Stomach (tissue), 9 donors: Measurements from ENCODE around the gene EPHA6. TPM values are rescaled to one million over a fixed set of nuclear protein-coding genes. Genes with fewer than 3 reads are reported as not detected.
"Not testable (repeated sequence)": the region's sequence is repeated elsewhere in the genome, so short reads cannot be mapped to it uniquely, and the experiment has no call there.

Experiments used
- DNase-seq, 2 donors: peaks; one replicate each; pipeline versions ENCODE4 v3.0.0 to v3.0.0-alpha.2; 2013 to 2019
- H3K27ac ChIP-seq, 5 donors: fragments of 200-600 bp in 4 of 5; sonication (generic) in 4 of 5; one replicate each; pipeline ENCODE4 v1.5.1; 2013 to 2019; ENCODE audit warnings: mild to moderate bottlenecking in 1 of 5, moderate library complexity in 1 of 5
- H3K27me3 ChIP-seq, 3 donors: fragments of 200-600 bp; sonication (generic); one replicate each; pipeline ENCODE4 v1.5.1; 2017 to 2019; ENCODE audit warnings: mixed run types in 1 of 3
- H3K36me3 ChIP-seq, 4 donors: fragments of 200-600 bp; sonication (generic); 1 replicate in 3 of 4; 2 replicates in 1 of 4; pipeline ENCODE4 v1.5.1; 2016 to 2019
- H3K4me1 ChIP-seq, 4 donors: fragments of 200-600 bp; sonication (generic); one replicate each; pipeline ENCODE4 v1.5.1; 2016 to 2019
- H3K4me3 ChIP-seq, 4 donors: fragments of 200-600 bp; sonication (generic) in 3 of 4; one replicate each; pipeline ENCODE4 v1.5.1; 2016 to 2019; ENCODE audit warnings: mild to moderate bottlenecking in 1 of 4
- H3K9me3 ChIP-seq, 4 donors: fragments of 200-600 bp; sonication (generic); one replicate each; pipeline ENCODE4 v1.5.1; 2016 to 2019
- EP300 ChIP-seq: sonication (generic); formaldehyde crosslinking; IDR thresholded peaks from one replicate; pipeline ENCODE4 v1.6.1; 2017; ENCODE audit warnings: antibody characterized with exemption
- POLR2A ChIP-seq, 4 donors: fragments of 450-650 bp; IDR thresholded peaks; one replicate each; pipeline ENCODE4 v1.6.1; 2016; ENCODE audit warnings: antibody characterized with exemption in 4 of 4, control low read depth in 2 of 4, mild to moderate bottlenecking in 1 of 4, moderate library complexity in 1 of 4
- POLR2AphosphoS5 ChIP-seq, 3 donors: sonication (generic); formaldehyde crosslinking; IDR thresholded peaks; one replicate each; pipeline ENCODE4 v1.6.1; 2016; ENCODE audit warnings: antibody characterized with exemption in 3 of 3
- WGBS, 5 donors: extraction: QIAGEN DNeasy Blood & Tissue Kit in 3 of 5; methylation state at CpG; one replicate each; pipeline versions ENCODE4 v1.1.5 to v1.1.7; 2013 to 2018; 5-methylcytosine and 5-hydroxymethylcytosine counted together
- intact Hi-C: fragments of 100-400 bp; cut with DNase I; formaldehyde crosslinking; loops from one replicate; pipeline ENCODE4 v1.15.1; 2023; ENCODE audit warnings: low total_unique reads
- polyA plus RNA-seq, 3 donors: library from polyadenylated mRNA; stranded (reverse); fragments of 200-250 nt; gene quantifications; one replicate each; pipeline ENCODE4 v1.2.3, GENCODE V29; 2013
- total RNA-seq, 5 donors: library from RNA; depleted of rRNA; stranded (reverse); fragments of >200 nt; gene quantifications; one replicate each; pipeline versions ENCODE4 v1.1.0 to v1.2.3, GENCODE V29; 2014 to 2016
- TF ChIP-seq, protein P1 (sequence below), 7 experiments: fragments of 450-650 bp in 4 of 7; fragments of 200-600 bp in 3 of 7; sonication (generic) in 3 of 7; IDR thresholded peaks; one replicate each; pipeline ENCODE4 v1.5.1; 2016 to 2019; ENCODE audit warnings: antibody characterized with exemption in 7 of 7, control low read depth in 2 of 7, mild to moderate bottlenecking in 1 of 7
- donor health status: healthy with polysubstance abuse.
- donor health status: Bipolar disorder and iron deficiency.
- donor health status: healthy.

Gene EPHA6
- total and polyA plus RNA-seq, 8 donors: 0.18 to 179 (median 14.7) TPM; not detected in 4

DNA sequence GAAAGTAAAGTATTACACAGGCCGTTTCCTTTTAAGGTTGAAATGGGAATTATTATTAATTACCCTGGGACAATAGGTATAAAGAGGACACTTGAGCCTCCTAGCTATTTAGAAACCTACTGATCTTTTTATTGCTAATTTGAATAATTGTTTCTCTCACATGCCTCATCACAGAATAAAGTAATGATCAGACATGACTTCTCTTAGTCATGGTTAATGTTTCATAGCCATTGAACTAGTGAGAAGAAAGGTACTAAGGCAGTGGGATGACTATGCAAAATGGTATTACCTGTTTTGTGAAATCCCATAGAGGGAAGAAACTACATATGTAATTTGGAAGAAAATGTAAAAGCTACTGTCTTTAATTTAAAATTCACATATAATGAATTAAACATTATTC is 85.6 kb downstream of the EPHA6 start:
- TF ChIP-seq EP300 (no peak), POLR2A (IDR thresholded peaks at IDR 0.05) (no peak), POLR2AphosphoS5 (IDR thresholded peaks at IDR 0.05) (no peak)
- TF ChIP-seq, protein P1, sequence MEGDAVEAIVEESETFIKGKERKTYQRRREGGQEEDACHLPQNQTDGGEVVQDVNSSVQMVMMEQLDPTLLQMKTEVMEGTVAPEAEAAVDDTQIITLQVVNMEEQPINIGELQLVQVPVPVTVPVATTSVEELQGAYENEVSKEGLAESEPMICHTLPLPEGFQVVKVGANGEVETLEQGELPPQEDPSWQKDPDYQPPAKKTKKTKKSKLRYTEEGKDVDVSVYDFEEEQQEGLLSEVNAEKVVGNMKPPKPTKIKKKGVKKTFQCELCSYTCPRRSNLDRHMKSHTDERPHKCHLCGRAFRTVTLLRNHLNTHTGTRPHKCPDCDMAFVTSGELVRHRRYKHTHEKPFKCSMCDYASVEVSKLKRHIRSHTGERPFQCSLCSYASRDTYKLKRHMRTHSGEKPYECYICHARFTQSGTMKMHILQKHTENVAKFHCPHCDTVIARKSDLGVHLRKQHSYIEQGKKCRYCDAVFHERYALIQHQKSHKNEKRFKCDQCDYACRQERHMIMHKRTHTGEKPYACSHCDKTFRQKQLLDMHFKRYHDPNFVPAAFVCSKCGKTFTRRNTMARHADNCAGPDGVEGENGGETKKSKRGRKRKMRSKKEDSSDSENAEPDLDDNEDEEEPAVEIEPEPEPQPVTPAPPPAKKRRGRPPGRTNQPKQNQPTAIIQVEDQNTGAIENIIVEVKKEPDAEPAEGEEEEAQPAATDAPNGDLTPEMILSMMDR (IDR thresholded peaks at IDR 0.05): no peak
- intact Hi-C loops: no loop called here

DNA sequence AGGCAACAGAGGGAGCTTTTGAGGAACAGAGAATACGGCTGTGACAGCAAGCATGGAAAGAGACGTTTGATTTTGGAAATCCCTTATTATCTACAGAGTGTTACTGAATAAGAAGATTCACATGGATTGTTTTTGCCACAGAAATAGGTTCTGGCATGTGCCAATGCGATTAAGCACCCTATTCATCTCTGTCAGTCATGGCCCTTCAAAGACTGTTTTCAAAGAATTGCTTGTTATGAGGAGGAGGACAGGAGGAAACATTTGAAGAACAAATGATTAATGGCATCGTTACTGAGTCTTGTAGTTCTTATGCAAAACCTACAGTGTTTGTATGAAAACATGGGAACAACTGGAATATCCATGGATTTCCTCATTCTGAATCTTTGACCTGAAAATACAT is 86.2 kb downstream of the EPHA6 start:
- no peaks in the 10 kb centered on the region for H3K9me3 ChIP-seq
- H3K36me3 ChIP-seq: no peaks in the 10 kb centered on the region
- DNase-seq: no peak
- intact Hi-C loops: no loop called here
- no peak overlapping the region for H3K27ac ChIP-seq
- TF ChIP-seq EP300: no peak
- WGBS, 5 donors: 52 to 66% (median 63%) methylated on average over 4 of the region's 4 CpGs
- no peaks in the 10 kb centered on the region for H3K4me1 ChIP-seq
- no peak overlapping the region for H3K4me3 ChIP-seq
- H3K27me3 ChIP-seq: no peaks in the 10 kb centered on the region

More for the DNA sequence above, 85.6 kb downstream of the EPHA6 start:
- H3K9me3 ChIP-seq: no peaks in the 10 kb centered on the region
- no peaks in the 10 kb centered on the region for H3K36me3 ChIP-seq
- H3K27me3 ChIP-seq: no peaks in the 10 kb centered on the region
- H3K4me3 ChIP-seq: no peak overlapping the region
- H3K27ac ChIP-seq: no peak overlapping the region
- WGBS, 5 donors: 51 to 76% (median 72%) methylated on average over 1 of the region's 1 CpG
- H3K4me1 ChIP-seq: no peaks in the 10 kb centered on the region
- no peak for DNase-seq

DNA sequence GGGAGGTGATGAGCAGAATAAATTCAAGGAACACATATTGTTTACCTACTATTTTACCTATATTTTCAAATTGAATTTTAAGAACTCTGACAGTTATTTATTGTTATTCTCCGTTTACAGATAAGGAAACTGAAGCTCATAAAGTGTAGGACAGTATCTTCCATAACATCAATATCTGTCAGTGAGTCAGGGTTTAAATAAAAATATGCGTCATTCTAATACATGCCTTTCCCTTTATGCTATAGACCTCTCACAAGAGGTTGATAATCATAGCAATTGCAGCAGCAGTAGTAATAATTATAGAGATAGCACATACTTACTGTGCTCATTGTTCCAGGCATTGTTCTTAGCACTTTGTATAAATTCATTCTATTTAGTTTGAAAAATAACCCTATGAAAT is 101.1 kb downstream of the EPHA6 start:
- H3K27ac ChIP-seq: no peak overlapping the region
- no peaks in the 10 kb centered on the region for H3K36me3 ChIP-seq
- DNase-seq: no peak
- no peak overlapping the region for H3K4me3 ChIP-seq
- WGBS, 5 donors: 70 to 82% (median 76%) methylated on average over 2 of the region's 2 CpGs
- no peaks in the 10 kb centered on the region for H3K27me3 ChIP-seq
- H3K4me1 ChIP-seq: no peaks in the 10 kb centered on the region
- TF ChIP-seq EP300 (no peak), POLR2AphosphoS5 (IDR thresholded peaks at IDR 0.05) (no peak), POLR2A (IDR thresholded peaks at IDR 0.05) (no peak)
- TF ChIP-seq, protein P1 (IDR thresholded peaks at IDR 0.05): no peak
- no peaks in the 10 kb centered on the region for H3K9me3 ChIP-seq
- intact Hi-C loops: no loop called here

GRCh38 chr3:96931119-96931862 is 116.9 kb downstream of the EPHA6 start:
- Histone ChIP-seq H3K27ac (no peak overlapping the region), H3K27me3 (no peaks in the 10 kb centered on the region), H3K36me3 (no peaks in the 10 kb centered on the region), H3K4me3 (no peak overlapping the region), H3K4me1 (no peaks in the 10 kb centered on the region), H3K9me3 (peaks cover 0 to 55% (median 44%) of the 10 kb centered on the region in 4 donors)
- intact Hi-C loops: no loop called here
- TF ChIP-seq, protein P1 (IDR thresholded peaks at IDR 0.05): no peak
- TF ChIP-seq POLR2AphosphoS5 (IDR thresholded peaks at IDR 0.05): no peak
- TF ChIP-seq EP300: no peak
- TF ChIP-seq POLR2A (IDR thresholded peaks at IDR 0.05): no peak
- 48 to 88% (median 69%) methylated on average over 3 of the region's 3 CpGs for WGBS, 5 donors
- no peak for DNase-seq

GRCh38 chr3:96942131-96942530 is 127.7 kb downstream of the EPHA6 start:
- H3K4me3 ChIP-seq, DNase-seq: not testable (repeated sequence)

More at GRCh38 chr3:96942131-96942530, 127.7 kb downstream of the EPHA6 start:
- H3K4me1 ChIP-seq, H3K27ac ChIP-seq, intact Hi-C loops, H3K36me3 ChIP-seq, H3K27me3 ChIP-seq: not testable (repeated sequence)
- peaks cover 0 to 13% (median 5%) of the 10 kb centered on the region in 4 donors for H3K9me3 ChIP-seq
- 79 to 92% (median 86%) methylated on average over 7 of the region's 7 CpGs for WGBS, 5 donors
